ENCODE results near the gene GINS1. TPM values are rescaled to one million over a fixed set of nuclear protein-coding genes. Genes with fewer than 3 reads are reported as not detected.

Gene GINS1
- total RNA-seq, 6 experiments from 2014 or later = 0.37 to 3.5 (median 0.76) TPM

DNA sequence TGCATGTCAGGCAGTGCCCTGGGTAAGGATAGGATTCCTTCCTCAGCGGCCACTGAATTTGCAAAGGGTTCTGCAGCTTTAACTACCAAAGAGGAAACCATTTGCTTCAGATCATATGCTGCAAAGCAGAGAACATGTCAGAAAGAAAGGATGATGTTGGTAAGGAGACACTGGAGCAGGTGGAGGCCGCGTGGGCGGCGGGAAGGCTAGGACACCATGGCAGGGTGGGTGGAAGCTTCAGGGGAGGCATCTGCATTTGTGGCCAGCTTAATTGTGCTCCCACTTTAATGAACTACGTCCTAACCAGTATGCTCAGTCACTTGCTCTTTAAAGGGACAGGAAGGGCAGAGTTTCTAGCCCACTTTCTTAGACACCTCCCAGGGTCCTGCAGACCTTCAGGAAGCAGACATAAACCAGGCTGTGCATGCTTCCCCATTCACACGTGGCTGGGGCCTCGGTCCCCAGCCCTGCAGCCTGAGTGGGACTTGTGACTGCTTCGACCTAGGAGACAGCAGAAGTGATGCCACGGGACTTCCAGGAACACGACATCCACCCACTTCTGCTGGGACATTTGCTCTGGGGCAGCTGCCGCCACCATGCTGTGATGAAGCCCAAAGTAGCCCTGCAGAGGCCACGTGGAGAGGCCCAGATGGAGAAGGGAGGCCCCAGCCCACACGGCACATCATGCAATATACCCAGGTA lies 76.1 kb downstream of the GINS1 start:
- H3K27me3 ChIP-seq = no peaks in the 10 kb centered on the region
- no peaks in the 10 kb centered on the region for H3K9me3 ChIP-seq
- ATAC-seq = no peak
- no peak overlapping the region for H3K27ac ChIP-seq
- no peak for TF ChIP-seq CTCF (IDR thresholded peaks at IDR 0.05)
- TF ChIP-seq POLR2A (IDR thresholded peaks at IDR 0.05) = no peak
- no peaks in the 10 kb centered on the region for H3K4me1 ChIP-seq
- peaks cover 0 to 18% (median 4%) of the 10 kb centered on the region in 4 donors for H3K36me3 ChIP-seq
- intact Hi-C loops (cut with DNase I) = no loop called here
- no peak overlapping the region for H3K4me3 ChIP-seq
- no peak for DNase-seq
- 84% methylated on average over 9 of the region's 14 CpGs for WGBS (ENCODE audit: insufficient coverage, low coverage, low lambda C conversion rate, missing lambda C conversion rate)

- no peak for TF ChIP-seq POLR2A (IDR thresholded peaks at IDR 0.05)
- no peak for TF ChIP-seq CTCF (IDR thresholded peaks at IDR 0.05)
- Histone ChIP-seq H3K4me1 (no peaks in the 10 kb centered on the region), H3K27me3 (no peaks in the 10 kb centered on the region), H3K36me3 (peaks cover 0 to 15% (median 4%) of the 10 kb centered on the region in 4 donors), H3K27ac (no peak overlapping the region), H3K9me3 (no peaks in the 10 kb centered on the region), H3K4me3 (no peak overlapping the region)
- WGBS (ENCODE audit: insufficient coverage, low coverage, low lambda C conversion rate, missing lambda C conversion rate) = 73% methylated on average over 6 of the region's 9 CpGs
- DNase-seq (no peak), ATAC-seq (no peak)
- intact Hi-C loops (cut with DNase I) = no loop called here
These were observed 76.9 kb downstream of the GINS1 start for GRCh38 chr20:25484224-25484846.

- Histone ChIP-seq H3K9me3 (no peaks in the 10 kb centered on the region), H3K4me3 (no peak overlapping the region), H3K4me1 (no peaks in the 10 kb centered on the region), H3K27me3 (no peaks in the 10 kb centered on the region), H3K27ac (no peak overlapping the region), H3K36me3 (peaks cover 0 to 17% (median 4%) of the 10 kb centered on the region in 4 donors)
- intact Hi-C loops (cut with DNase I) = no loop called here
- DNase-seq = no peak
- ATAC-seq = peak in 2 of 4 donors; percentile 24 to 28
- TF ChIP-seq CTCF (IDR thresholded peaks at IDR 0.05) (no peak), POLR2A (IDR thresholded peaks at IDR 0.05) (no peak)
- 43% methylated on average over 9 of the region's 12 CpGs for WGBS (ENCODE audit: insufficient coverage, low coverage, low lambda C conversion rate, missing lambda C conversion rate)
These were observed 77.5 kb downstream of the GINS1 start for GRCh38 chr20:25484911-25485511.

DNA sequence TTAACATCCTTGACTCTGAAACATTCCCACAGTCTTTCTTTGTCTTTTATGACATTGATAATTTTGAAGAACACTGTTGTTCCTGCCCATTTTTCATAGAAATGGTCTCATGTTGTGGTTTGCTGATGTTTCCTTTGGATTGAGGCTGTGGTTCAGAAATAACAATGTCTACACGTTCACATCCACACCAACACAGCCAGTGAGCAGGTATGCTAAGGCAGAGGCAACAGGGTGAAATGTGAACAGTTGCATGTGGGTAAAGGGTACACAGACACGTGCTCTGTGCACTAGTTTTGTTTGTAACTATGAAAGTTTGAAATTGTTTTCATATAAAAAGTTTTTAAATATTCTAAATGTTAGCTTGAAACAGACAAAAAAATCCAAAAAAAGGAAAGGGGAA lies 78.4 kb downstream of the GINS1 start:
- ATAC-seq = no peak
- Histone ChIP-seq H3K27ac (no peak overlapping the region), H3K9me3 (no peaks in the 10 kb centered on the region), H3K36me3 (peaks cover 0 to 17% (median 4%) of the 10 kb centered on the region in 4 donors), H3K4me3 (no peak overlapping the region), H3K27me3 (no peaks in the 10 kb centered on the region), H3K4me1 (no peaks in the 10 kb centered on the region)
- TF ChIP-seq POLR2A (IDR thresholded peaks at IDR 0.05) (no peak), CTCF (IDR thresholded peaks at IDR 0.05) (no peak)
- WGBS (ENCODE audit: insufficient coverage, low coverage, low lambda C conversion rate, missing lambda C conversion rate) = 71% methylated on average over 2 of the region's 2 CpGs
- intact Hi-C loops (cut with DNase I) = no loop called here
- no peak for DNase-seq
